ENCODE data around the gene SLIT3.

Gene SLIT3

DNA sequence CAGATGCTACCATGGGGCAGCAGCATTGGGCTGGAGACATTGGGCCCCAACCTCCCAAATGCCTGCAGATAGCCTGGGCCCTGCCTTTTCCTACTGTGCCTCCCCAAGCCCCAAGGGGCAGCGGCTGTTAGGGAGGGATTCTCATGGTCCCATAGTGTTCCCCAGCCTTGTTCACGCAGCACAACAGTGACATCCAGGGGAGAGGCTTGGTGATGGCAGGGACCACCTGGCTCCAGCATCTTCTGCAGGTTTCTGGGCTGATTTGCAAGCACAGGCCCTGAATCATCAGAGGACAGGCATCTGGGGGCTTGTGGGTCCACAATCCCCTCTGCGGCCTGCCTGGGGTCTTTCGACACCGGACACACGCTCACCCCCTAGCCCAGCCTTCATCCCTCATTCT, 354.6 kb downstream of the SLIT3 start:
- DNase-seq = peak; percentile 13

DNA sequence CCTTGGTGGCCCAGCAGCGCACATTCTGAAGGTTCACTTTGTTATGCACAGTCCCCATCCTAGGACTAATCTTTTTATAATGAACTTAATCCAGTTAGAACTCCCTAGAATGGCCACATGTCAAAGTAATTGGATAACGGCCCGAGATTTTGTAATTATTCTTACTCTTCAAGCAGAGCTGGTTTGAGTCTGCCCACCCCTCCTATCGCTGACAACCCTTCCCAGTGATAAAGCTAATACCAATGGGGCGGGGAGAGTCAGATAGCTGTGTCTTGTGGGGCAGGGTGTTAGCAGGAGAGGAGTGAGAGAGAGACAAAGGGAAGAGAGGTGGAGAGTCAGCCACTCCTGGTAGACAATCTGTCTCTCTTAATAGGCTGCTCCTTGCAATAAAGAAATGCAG, 356.9 kb downstream of the SLIT3 start:
- no peak for DNase-seq

DNA sequence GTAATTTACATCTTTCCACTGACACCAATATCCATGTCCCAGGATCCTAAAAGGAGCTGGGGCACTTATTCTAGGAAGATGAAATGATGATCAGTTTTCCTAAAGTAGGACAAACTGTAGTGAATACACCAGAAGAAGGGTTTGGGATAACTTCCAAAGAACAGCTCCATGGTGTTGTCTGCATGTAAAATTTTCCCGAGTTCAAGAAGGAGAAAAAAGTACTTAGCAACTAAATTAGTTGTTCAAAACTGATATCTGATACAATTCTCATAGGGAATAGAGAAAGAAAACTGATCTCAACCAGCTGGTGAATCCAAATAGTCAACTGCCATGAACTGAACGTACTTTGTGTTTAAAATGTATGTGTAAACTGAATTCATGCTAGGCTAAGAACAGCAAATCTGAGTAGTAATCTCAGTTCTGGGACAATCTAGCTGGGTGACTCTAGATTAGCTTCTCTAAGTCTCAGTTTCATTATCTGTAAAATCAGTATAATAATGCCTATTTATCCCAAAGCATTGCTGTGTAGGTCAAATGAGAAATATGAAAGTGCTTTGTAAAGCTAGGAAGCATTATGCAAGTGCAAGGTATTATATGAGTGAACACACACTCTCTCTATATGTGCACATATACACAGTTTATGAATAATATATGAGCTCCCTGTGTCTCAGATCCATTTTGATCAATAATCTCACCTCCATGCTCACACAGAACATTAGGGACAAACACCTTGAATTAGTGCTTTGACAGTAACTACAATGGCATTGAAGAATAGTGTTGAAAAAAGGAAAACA, 357.7 kb downstream of the SLIT3 start:
- no peak for DNase-seq

DNA sequence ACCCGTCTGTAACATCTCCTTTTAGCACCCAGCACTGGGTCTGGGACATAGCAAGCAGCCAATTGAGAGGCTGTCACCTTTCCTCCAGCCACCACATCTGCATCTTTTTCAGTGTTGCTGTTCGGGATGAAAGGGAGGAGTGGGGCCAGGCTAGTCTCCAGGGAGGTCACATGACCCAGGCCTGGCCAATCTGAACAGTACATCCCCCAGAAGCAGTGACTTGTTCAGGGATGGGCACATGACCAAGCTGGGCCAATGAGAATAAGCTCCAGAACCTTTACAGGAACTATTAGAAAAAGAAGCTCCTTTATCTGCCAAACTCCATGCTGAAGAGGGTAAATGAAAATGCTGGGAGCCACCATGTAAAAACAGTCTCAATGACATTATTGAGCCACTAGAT, 359.0 kb downstream of the SLIT3 start:
- DNase-seq = no peak

DNA sequence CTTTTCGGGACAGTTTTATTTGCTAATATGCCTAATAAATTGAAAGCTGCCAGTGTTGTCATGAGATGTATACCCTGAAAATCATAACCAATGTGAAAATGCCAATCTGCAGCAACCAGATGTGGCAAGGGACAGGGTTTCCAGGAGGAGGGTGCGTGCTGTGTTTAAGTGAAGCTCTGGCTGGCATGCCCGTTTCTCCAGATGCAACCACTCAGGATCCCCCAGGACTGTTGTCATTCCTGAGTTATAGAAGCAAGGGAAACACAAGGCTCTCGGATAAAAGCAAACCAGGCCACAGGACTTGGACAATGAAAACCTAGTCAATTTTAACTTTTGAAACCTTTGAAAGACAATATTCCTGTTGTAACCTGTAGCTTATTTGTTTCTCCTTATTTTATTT, 360.2 kb downstream of the SLIT3 start:
- DNase-seq = no peak

DNA sequence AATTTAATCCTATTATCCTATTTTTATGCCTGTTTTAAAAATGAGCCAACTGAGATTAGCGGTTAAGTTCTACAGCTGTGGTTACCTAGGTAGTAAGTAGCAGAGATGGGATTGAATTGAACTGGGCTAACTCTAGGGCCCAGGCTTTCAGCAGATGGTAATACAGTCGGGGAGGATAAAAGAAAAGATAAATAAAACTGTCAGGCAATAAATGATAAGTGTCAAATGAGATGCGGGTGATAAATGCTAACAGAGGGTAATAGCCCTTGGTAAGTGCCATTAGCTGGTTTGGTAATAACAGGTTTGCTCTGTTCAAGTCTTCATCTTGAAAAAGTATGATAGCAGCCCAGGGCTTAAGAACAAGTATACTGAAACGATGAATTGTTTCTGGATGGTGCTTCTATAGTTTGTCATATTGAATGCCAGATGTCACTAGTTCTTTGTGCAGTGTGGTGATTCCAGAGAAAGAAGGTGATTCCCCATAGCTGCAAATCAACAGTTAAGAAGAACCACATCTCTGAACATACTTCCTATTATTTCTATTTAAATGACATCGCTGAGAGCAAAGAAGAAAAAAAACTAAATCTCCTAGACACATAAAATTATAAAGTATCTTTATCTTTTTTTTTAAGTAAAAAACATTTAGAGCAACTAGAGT, 360.9 kb downstream of the SLIT3 start:
- no peak for DNase-seq

DNA sequence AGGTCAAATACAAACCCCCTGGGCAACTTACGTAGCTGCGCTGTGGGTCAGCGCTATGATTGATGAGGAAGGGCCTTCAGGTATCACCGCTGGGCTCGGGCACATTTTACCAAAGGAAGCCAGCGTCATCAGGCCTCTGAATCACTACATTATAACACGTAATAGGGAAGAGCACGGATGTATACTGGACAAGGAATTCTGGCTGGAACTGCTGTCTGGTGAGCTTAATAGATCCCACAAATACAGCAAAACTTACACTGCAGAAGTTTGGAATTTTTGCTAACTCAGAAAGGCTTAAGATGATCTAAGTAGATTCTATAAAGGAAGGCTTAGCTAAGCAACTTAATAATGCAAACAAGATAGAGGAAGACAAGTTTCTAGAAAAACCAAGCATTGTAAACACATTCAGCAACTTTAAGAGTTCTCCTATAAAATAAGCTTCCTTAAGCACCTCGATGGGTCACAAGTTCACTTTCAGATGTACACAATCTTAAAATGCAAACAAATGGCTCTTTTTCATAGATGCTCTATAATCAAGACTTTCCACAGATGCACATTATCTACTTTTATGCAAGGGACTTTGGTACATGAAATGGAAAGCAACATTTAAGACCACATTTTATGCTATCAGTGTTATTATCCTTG, 361.7 kb downstream of the SLIT3 start:
- no peak for DNase-seq

DNA sequence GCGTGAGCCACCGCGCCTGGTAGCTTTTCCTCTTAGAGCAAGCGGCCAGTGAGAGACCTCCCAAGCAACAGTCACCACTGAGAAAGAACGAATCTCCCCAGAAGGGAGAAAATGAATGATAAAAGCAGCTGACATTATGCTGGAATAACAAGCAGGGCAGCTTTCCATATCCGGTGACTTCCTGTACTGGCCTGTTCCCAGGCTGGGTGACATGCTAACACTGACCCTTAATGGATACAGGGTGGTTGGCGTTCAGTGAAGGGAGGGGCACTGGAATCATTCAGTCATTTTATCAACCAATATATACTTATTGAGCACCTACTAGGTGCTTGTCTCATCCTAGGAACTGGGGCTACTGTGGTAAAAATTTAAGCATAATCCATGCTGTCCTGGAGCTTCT, 364.4 kb downstream of the SLIT3 start:
- DNase-seq = no peak

DNA sequence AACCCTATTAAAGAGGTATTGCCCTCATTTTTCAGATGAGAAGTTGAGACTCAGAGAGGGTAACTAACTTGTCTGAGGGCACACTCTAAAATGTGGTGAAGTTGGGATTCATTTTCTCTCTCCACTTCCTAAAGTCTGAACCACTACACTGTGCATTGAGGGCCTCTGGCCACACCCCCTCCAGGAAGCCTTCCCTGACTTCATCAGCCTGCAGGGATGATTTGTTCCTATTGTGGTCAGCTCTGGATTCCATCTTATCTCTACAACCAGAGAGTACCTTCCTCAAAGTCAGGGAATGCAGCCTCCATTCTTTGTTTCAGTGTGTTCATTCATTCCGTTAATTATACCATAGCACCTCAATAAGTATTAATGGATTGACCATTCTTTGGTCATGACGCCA, 365.8 kb downstream of the SLIT3 start:
- DNase-seq = no peak

DNA sequence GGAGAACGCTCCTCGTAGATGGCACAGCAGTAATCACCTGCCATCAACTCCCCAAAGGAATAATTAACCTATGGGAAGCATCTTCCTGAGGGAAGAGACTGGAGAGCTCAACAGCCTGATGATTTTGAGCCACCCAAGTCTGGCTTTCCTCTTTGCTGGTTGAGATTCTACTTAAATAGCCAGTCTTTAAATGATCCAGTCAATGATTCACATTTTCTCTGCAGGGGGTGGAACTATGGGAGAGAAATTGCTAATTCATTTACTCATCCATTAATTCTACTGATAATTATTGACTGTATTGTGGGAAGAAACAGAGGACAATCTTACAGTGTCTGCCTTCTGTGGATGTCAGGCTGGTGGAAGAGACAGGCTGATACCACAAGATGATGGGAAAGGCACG, 366.8 kb downstream of the SLIT3 start:
- DNase-seq = no peak

DNA sequence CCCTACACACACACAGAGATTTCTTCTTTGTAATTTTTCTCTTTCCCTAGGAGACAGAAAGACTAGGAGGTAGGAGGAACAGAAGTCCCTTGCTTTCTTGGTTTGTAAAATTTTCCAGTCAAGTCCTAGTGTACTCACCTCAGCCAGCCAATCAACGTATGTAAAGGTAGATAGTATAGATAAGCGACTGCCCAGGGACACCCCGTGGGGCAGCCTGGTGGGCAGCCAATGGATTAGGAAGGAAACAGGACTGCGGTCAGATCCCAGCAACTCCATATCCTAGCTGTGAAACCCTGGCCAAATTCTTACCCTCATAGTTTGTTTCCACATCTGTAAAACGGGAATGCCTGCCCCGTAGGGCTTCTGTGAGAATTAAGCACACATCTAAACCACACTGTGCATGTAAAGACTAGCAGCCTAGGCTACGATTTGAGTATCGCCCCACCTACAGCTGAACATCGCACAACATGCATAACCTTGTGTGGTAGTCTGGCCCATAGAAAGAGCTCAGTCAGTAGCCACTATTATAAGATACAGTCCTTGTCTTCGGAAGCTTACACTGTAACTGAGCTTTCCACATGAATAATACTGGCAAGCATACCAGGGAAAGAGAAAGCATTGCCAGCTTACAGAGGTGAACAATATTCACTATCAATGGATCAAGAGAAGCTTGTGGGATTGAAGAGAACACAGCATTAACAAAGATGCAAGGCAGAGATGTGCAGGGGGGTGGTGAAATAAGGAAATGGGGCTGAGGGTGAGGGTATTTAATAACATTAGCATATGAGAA, 368.3 kb downstream of the SLIT3 start:
- no peak for DNase-seq

DNA sequence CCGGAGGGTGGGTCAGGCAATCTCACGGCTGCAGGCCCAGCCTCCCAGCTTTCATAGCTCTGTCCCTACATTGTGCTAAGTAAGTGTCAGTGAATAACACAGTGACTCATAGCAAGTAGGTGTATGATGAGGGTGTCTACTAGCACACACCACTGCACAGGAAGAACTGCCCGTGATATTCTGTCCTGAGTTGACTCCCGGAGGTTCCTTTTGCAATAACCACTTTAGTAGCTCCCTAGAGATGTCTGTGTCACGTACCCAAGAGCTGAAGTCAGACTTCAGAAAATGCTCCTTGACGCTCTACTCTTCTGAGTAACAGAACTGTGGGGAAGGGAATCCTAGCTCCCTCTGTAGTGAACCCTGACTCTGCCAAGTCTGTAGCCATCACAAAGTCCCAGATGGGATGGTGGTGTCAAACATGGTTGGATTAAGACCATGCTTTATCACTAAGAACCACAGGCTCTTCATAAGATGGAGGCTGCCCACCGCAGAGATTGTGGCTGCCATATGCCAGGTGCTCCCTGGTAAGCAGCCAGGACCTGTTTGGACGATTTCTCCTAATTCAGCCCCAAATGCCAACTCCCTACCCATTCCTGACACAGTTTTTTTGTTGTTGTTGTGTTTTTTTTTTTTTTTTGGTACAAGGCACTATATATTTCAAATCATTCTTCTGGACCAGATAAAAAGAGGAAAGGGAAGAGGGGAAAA, 369.1 kb downstream of the SLIT3 start:
- DNase-seq = no peak

DNA sequence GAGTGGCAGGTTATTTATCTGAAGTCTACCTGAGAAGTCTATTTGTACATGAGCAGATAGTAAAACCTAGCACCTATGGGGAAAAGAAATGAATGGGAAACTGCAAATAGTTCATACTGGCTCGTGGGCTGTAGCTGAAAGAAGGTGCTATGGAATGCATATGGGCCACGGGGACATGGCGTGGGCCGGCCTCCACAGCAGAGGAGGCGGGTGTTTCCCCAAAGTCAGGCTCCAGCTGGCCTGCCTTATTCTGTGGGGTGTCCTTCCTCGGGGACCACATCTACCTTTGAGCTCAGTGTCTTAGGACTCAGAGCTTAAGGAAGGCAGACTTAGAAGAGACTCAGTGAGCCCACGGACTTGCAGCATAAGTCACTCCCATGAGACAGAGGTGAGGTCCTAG, 371.3 kb downstream of the SLIT3 start:
- no peak for DNase-seq

DNA sequence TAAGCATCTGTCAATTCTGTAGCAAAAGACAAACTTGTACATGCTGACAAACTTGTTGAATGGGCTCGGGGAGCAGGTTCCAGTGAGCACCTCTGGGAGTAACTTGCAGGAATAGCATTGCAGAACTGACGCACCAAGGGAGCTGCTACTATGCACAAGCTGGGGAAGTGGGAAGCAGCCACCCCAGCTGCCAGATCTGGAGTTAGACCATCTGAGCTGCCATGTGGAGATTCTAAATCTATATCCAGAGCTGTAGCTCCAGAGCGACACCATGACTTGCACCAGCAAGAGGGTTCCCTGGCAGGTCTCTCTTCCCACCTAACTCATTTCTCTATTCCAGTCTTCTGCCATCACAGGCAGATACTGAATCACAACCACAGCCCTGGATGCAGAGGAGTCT, 375.8 kb downstream of the SLIT3 start:
- DNase-seq = no peak

DNA sequence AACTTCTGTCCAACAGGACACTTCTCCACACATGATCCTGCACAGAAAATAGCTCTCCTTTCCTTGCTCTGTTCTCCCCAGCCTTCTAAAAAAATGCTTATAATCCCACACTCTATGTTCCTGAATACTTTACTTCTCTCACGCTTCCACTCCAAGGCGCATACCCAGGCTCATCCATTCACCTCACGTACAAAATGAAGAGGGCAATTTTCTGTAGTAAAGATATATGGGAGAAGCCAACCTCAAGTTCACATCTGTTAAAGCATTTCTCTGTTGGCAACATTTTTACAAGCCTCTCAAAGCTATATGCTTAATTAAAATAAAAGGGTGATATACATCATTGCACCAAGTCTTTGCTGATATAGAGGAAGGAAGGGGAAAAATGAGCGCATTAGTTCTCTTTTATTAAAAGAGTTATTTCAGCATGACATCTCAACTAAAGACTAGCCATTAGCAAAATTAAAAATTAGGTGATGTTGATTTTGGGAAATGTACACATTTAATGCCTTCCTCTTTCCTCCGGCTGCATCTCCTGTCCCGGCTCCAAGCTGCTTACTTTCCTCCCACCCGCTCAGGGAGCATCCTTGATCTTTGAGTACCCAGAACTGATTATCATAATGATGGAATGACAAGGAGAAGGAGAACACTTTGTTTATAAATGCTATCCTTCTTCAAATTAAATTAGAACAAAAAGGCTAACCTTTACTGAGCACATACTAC, 379.6 kb downstream of the SLIT3 start:
- no peak for DNase-seq

DNA sequence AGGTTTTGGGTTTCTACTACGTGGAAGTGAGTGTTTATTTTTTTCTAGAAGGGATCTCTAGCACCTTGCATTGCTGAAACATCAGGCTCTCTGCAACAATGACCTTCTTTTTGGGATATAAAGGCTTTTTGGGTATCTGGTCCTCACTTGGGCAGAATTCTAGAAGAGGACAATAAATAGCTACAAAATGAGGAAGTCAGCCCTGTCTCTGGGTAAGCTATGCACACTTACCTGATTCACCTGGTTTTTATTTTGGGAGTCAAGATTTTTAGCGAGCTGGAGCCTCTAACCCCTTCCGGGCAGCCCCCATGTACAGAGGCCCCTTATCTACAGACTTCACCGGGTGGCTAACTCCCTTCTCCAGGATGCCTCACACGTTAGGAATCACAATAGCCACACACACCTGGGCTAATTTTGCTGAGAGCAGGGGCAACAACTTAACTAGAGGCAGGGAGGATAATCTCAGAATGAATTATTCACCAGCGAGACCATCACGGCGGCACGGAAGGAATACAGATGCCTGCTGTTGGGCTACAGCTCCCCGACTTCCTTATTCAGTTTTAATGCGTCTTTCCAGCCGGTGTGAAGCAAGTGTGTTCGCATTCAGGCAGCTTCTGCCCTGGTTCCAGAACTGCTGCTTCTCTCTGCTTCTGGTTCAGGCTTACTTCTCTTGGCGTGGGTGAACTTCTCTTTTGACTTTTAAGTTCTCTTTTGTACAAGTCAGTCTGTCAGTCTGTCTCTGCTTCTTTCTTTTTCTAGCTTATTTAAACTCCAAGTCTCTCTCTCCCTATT, 380.7 kb downstream of the SLIT3 start:
- no peak for DNase-seq

DNA sequence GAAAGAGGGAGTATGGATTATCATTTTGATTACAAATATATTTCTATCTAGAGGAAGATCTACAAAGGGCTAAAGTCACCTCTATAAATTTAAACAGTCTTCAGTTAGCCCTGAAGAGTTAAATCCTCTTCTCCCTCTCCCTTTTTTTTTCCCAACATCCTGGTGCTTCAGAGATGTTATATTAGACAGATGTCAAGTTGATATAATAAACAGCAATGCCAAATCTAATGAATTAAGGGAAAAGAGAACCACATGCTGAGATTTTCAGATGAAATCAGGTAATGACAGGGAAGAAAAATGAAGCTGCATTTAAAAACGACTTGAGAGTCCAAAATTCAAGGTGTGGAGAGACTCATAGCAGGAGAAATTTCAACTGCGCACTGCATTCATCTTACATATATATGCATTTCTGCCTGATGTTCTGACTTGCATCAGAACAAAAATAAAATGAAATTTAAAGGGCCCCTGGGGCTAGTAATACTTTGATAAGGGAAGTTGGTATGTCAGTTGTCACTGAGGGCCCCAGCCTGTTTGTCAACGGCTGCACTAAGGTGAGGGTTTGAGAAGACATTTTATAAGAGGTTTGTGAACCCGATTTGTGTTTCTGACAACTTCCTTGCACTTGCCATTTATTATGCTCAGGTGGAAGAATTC, 382.9 kb downstream of the SLIT3 start:
- no peak for DNase-seq

DNA sequence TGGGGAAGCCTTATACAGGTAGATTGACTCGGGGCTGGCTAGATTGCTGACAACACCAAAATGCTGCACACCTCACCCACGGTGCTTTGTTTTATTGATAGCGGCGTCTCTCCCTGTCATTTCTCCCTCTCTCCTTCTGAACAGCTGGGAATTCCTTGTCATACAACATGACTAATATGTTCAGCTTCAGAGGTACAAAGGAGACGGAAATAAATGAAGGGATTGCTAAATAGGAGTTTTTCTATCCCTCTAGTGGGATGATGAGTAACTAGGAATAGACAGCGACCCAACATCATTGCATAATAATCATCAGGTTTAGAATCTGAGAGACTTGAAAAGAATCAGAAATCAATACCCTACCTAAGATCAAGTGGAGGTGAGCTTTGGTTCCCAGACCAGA, 384.1 kb downstream of the SLIT3 start:
- no peak for DNase-seq

DNA sequence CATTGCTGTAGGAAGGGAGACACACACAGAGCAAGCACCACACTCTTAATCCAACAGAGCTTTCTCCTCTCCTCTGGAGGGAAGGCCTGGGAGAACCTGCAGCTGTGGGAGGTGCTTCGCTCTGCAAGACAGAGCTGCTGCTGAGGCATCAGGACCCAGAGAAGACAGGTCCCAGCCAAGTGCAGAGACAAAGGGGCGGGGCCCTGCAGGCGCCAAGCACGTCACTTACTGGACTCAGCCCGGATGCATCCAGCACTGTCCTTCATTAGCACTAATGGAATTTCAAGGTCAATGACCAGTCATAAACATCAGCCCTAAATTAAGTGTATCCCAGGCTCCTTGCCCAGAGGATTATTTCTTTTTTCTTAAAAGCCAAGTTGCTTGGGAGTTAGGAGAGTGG, 384.7 kb downstream of the SLIT3 start:
- no peak for DNase-seq

DNA sequence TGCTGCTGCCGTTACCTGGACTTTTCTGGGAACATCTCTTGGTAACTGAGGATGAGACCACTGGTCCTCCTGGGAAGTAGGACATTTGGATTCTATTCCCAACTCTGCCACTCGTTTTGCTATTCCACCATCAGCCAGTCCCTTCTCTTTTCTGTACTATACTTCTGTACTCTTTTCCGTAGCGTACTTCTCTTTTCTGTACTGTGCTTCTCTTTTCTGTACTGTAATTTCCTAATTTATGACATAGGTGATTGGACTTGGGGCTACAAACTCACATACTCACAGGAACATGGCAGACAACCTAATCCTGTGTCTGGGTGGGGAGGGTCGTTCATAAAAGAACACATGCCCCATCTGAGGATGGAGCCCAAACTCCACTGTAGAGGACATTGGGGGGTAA, 386.4 kb downstream of the SLIT3 start:
- no peak for DNase-seq

DNA sequence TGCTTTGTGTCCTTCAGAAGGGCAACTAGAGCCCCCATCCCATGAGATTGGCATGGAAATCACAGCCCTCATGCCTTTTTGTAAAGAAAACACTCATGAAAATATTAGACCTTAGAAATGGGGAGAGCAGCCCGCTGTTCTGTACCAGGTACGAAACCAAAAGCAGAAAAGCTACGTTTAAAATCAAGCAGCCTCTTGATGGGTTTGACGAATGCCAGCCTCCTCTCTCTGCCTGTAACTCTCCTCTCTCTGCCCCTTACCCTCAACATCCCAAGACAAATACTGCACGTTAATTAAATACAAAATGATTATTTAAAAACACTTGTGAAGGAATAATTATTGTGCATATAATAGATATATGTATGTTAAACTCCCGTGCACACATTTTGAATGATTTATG, 390.1 kb downstream of the SLIT3 start:
- no peak for DNase-seq

All from activated CD4-positive, alpha-beta T cell treated with anti-CD3 and anti-CD28 coated beads for 48 hours (primary cell).